Large intestine (tissue), 12 donors: ENCODE data around the gene PTDSS2. TPM values are rescaled to one million over a fixed set of nuclear protein-coding genes. Genes with fewer than 3 reads are reported as not detected.
A peak's percentile ranks its signal among the peaks of the same experiment; 100 is the strongest.
"Not testable (repeated sequence)": the region's sequence is repeated elsewhere in the genome, so short reads cannot be mapped to it uniquely, and the experiment has no call there.

Experiments
- DNase-seq, 2 donors: peaks; one replicate each; pipeline versions ENCODE4 v3.0.0 to v3.0.0-alpha.2; 2013
- H3K27ac ChIP-seq: one replicate; pipeline ENCODE4 v1.5.1; 2013; ENCODE audit warnings: low read length
- H3K27me3 ChIP-seq: 2 replicates; pipeline ENCODE4 v1.6.1; 2013; ENCODE audit warnings: low read length; ENCODE audit not compliant: control insufficient read depth, insufficient read depth
- H3K36me3 ChIP-seq: 2 replicates; pipeline ENCODE4 v1.6.1; 2013; ENCODE audit warnings: low read length; ENCODE audit not compliant: control insufficient read depth, insufficient read depth
- H3K4me1 ChIP-seq: one replicate; pipeline ENCODE4 v1.6.1; 2013; ENCODE audit warnings: low read length; ENCODE audit not compliant: control insufficient read depth, insufficient read depth
- H3K4me3 ChIP-seq: one replicate; pipeline ENCODE4 v1.5.1; 2013; ENCODE audit warnings: low read length
- H3K9me3 ChIP-seq: one replicate; pipeline ENCODE4 v1.6.1; 2013; ENCODE audit warnings: mild to moderate bottlenecking, low read depth, low read length, moderate library complexity; ENCODE audit not compliant: control insufficient read depth
- WGBS: methylation state at CpG from one replicate; pipeline ENCODE4 v1.1.5; 2013; ENCODE audit warnings: low lambda C conversion rate; ENCODE audit not compliant: insufficient coverage; 5-methylcytosine and 5-hydroxymethylcytosine counted together
- long read RNA-seq, 11 donors: transcript quantifications; one replicate each; lab custom pipeline, GENCODE V29; 2026
- polyA plus RNA-seq: library from polyadenylated mRNA; unstranded; fragments of 120-200 nt; gene quantifications from one replicate; pipeline ENCODE4 v1.2.1, GENCODE V29; 2013

Gene PTDSS2
- polyA plus RNA-seq, result 21.1 TPM
- long read RNA-seq, donor 1, partial matches to known transcripts, result 0 of 3 reads
- long read RNA-seq, donor 1, other reads (novel, unspliced or antisense), result 0 of 3 reads
- long read RNA-seq, donor 2, partial matches to known transcripts, result 0 of 4 reads
- long read RNA-seq, donor 2, other reads (novel, unspliced or antisense), result 0 of 4 reads
- long read RNA-seq, donor 3, result 0 reads
- long read RNA-seq, donor 4, result 0 reads
- long read RNA-seq, donor 5, result 0 reads
- long read RNA-seq, donor 6, partial matches to known transcripts, result 0 of 4 reads
- long read RNA-seq, donor 6, other reads (novel, unspliced or antisense), result 0 of 4 reads
- long read RNA-seq, donor 7, partial matches to known transcripts, result 33 of 43 reads
- long read RNA-seq, donor 7, other reads (novel, unspliced or antisense), result 9 of 43 reads
- long read RNA-seq, donor 8, partial matches to known transcripts, result 745 of 779 reads
- long read RNA-seq, donor 8, other reads (novel, unspliced or antisense), result 30 of 779 reads
- long read RNA-seq, donor 9, partial matches to known transcripts, result 0 of 3 reads
- long read RNA-seq, donor 9, other reads (novel, unspliced or antisense), result 0 of 3 reads
- long read RNA-seq, donor 10, partial matches to known transcripts, result 42 of 71 reads
- long read RNA-seq, donor 10, other reads (novel, unspliced or antisense), result 26 of 71 reads
- long read RNA-seq, donor 11, partial matches to known transcripts, result 0 of 2 reads
- long read RNA-seq, donor 11, other reads (novel, unspliced or antisense), result 0 of 2 reads

DNA sequence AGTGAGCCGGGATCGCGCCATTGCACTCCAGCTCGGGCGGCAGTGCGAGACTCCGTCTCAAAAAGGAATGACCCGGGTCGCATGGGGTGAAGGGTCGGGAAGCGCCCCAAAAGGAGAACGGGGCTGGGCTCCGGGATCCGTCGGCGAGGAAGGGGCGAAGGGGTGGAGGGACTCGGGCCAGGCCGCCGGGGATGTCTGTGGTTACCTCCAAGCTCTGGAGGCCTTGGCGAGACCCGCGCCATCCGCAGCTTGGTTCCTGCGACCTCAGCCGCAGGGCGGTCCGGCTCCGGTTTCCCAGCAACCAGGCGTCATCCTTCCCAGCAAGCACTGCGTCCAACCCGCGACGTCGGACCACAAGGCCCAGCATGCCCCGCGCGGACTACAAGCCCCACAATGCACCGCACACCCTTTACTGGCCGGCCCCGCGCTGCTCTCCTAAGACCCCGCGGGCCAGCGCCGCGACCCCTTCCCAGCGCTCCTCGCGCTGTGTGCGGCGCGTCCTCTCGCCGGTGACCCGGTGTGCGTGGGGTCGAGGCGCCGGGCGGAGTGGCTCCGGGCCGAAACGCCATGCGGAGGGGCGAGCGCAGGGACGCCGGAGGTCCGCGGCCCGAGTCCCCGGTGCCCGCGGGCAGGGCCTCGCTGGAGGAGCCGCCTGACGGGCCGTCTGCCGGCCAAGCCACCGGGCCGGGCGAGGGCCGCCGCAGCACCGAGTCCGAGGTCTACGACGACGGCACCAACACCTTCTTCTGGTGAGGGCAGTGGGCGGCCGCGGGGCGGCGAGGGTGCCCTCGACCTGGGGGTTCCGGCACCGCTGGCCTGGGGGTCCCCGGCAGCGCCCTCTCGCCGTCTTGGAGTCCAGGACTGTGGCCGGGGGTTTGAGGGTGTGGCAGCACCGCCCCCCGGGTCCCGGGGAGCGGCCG is at the start of gene PTDSS2:
Gene PTDSS2 (plus strand): TSS at position 391 of the 920 bp plus-strand sequence. CDS start 177 bp downstream, at position 568.
- 0% methylated on average over 1 of the region's 108 CpGs for WGBS
- Histone ChIP-seq H3K27me3 (no peaks in the 10 kb centered on the region), H3K4me3 (peak within 1 kb of the TSS; percentile 66), H3K27ac (peak within 1 kb of the TSS; percentile 98), H3K9me3 (no peaks in the 10 kb centered on the region), H3K4me1 (peaks cover 49% of the 10 kb centered on the region), H3K36me3 (peaks cover 26% of the 10 kb centered on the region)
- peak; percentile 96 for DNase-seq

DNA sequence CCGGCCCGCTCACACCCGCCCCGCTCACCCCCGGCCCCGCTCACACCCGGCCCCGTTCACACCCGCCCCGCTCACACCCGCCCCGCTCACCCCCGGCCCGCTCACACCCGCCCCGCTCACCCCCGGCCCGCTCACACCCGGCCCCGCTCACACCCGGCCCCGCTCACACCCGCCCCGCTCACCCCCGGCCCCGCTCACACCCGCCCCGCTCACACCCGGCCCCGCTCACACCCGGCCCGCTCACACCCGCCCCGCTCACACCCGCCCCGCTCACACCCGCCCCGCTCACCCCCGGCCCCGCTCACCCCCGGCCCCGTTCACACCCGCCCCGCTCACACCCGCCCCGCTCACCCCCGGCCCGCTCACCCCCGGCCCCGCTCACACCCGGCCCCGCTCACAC is 48.9 kb upstream of the PTDSS2 start:
- not testable (repeated sequence) for H3K27ac ChIP-seq, DNase-seq, H3K4me1 ChIP-seq, H3K27me3 ChIP-seq, H3K4me3 ChIP-seq
- no CpG with 5 or more reads among the region's 52 CpGs for WGBS
- peaks cover 43% of the 10 kb centered on the region for H3K36me3 ChIP-seq
- peaks cover 22% of the 10 kb centered on the region for H3K9me3 ChIP-seq

DNA sequence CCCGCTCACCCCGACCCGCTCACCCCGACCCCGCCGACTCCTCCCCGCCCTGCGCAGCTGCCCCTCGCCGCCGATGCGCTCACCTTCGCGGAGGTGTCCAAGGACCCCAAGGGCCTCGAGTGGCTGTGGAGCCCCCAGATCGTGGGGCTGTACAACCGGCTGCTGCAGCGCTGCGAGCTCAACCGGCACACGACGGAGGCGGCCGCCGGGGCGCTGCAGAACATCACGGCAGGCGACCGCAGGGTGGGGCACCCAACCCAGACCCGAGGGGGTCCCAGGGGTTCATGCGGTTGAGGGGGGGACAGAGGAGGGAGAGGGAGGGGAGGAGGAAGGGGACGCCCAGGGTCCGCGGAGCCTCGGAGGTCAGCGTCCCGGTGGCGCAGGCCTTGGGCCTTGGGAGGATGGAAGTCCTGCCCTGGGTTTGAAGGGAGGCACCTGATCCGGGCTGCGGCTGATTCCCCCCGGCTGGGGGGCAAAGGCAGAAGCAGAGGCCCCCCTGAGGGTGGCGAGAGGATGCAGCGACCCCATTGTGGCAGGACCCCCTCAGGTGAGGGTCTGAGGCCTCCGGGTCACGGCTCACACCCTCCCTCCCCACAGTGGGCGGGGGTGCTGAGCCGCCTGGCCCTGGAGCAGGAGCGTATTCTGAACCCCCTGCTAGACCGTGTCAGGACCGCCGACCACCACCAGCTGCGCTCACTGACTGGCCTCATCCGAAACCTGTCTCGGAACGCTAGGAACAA is 46.9 kb upstream of the PTDSS2 start:
- Histone ChIP-seq H3K36me3 (peaks cover 45% of the 10 kb centered on the region), H3K4me3 (no peak overlapping the region), H3K9me3 (peaks cover 18% of the 10 kb centered on the region), H3K27me3 (peaks cover 7% of the 10 kb centered on the region), H3K27ac (no peak overlapping the region), H3K4me1 (peaks cover 11% of the 10 kb centered on the region)
- no peak for DNase-seq
- no CpG with 5 or more reads among the region's 55 CpGs for WGBS

DNA sequence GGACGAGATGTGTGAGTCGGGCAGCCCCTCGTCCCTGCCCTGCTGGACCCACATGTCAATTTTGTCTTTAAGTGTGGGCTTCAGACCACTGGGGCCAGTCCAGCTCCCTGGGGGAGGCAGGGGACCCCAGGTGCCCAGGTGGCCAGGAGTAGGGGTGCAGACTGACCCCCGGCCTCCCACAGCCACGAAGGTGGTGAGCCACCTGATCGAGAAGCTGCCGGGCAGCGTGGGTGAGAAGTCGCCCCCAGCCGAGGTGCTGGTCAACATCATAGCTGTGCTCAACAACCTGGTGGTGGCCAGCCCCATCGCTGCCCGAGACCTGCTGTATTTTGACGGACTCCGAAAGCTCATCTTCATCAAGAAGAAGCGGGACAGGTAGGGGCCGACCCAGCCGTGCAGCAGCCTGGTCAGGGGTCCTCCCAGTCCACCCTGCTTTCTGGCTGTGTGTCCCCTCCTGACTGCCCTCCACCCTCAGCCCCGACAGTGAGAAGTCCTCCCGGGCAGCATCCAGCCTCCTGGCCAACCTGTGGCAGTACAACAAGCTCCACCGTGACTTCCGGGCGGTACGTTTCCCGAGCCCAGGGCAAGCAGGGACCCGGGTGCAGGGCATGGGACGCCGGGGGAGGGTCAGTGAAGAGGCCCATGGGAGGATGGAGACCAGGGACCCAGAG is 46.2 kb upstream of the PTDSS2 start:
- Histone ChIP-seq H3K4me1 (peaks cover 11% of the 10 kb centered on the region), H3K9me3 (peaks cover 18% of the 10 kb centered on the region), H3K27me3 (peaks cover 7% of the 10 kb centered on the region), H3K27ac (no peak overlapping the region), H3K4me3 (no peak overlapping the region), H3K36me3 (peaks cover 46% of the 10 kb centered on the region)
- whole genome bisulfite sequencing, result no CpG with 5 or more reads among the region's 27 CpGs
- DNase-seq, result no peak

DNA sequence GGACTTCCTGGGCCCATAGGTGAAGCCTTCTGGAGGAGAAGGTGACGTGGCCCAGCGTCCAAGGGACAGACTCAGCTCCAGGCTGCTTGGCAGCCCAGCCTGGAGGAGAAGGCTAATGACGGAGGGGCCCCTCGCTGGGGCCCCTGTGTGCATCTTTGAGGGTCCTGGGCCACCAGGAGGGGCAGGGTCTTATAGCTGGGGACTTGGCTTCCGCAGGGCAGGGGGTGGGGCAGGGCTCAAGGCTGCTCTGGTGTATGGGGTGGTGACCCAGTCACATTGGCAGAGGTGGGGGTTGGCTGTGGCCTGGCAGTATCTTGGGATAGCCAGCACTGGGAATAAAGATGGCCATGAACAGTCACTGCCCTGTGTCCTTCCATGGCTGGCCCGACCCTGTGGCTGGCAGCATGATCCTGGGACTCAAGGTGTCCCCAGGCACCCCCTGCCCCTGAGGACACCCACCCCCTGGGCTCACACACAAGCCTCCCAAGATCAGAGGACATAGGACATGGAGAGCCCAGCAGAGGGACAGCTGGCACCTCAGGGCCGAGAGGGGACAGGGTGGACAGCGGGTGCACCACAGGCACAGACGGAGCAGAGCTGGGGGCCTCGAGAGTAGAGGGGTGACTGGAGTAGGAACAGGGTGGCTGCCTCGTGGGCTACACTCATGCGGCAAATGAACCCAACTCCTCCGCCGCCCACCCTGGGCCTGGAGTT is 45.4 kb upstream of the PTDSS2 start:
- peaks cover 15% of the 10 kb centered on the region for H3K9me3 ChIP-seq
- no peak overlapping the region for H3K4me3 ChIP-seq
- no peak overlapping the region for H3K27ac ChIP-seq
- peaks cover 43% of the 10 kb centered on the region for H3K36me3 ChIP-seq
- peaks cover 6% of the 10 kb centered on the region for H3K27me3 ChIP-seq
- no CpG with 5 or more reads among the region's 14 CpGs for WGBS
- no peak for DNase-seq
- peaks cover 11% of the 10 kb centered on the region for H3K4me1 ChIP-seq

DNA sequence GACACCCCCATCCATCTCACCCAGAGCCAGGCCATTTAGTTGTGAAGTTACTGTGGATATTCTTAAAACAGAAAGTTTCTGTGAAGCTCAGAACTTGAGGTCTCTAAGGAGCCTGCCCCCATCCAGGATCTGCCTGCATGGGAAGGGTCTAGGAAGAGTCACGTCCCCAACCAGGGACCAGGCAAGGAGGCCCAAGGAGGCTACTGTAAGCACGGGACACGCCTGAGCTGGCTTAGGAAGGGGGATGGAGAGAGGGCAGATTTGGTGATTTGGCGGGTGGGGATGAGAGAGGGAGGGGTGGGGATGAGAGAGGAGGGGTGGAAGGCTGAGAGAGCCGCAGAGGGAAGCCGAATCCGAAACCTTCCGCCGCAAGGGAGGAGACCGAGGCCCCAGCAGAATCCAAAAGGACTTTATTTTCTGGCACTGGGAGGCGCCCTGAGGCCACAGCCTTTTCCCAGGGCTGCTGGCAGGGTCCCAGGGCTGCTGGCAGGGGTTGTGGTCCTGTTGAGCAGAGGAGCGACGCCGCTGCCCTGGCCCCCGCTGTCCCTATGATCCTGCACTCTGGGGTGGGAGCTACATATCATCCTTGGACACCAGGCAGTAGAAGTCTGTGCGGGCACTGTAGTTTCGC is 44.6 kb upstream of the PTDSS2 start:
- H3K4me3 ChIP-seq, result no peak overlapping the region
- peaks cover 37% of the 10 kb centered on the region for H3K36me3 ChIP-seq
- peaks cover 11% of the 10 kb centered on the region for H3K4me1 ChIP-seq
- no peak overlapping the region for H3K27ac ChIP-seq
- WGBS, result no CpG with 5 or more reads among the region's 17 CpGs
- no peak for DNase-seq
- peaks cover 3% of the 10 kb centered on the region for H3K27me3 ChIP-seq
- peaks cover 9% of the 10 kb centered on the region for H3K9me3 ChIP-seq

DNA sequence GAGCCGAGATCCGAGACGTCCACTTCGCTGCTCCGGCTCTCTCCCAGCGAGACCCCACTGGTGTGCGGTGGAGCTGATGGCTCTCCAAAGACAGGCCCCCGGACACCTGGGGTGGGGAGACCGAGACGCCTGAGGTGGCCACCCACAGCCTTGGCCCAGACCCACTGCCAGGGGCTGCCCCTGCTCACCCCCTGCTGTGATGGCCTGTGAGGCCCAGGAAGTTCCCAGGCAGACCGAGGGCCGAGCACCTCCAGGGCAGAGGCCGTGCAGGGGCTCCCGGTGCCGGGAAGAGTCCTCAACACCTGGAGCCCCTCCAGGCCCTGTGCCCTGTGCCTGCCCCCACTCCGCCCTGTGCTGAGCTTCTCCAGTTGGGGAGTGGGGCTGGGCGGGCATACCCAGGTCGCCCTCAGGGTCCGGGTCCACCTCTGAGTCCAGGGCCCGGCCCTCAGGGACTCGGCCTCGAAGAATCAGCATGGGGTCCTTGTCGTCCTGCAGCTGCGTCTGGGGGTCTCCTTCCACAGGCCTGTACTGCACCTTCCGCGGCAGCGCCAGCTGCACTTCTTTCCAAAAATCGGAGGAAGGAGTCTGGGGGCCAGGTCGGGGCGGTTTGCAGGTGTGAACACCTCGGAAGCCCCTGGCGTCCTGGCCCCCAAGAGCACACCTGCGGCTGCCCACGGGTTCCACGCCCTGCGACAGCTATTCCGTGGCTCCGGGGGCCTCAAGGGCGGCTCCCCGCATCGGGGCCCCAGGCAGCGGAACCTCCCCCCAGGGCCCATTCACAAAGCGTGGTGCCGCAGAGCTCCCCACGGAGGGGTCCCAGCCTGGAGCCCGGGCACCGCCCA is 43.9 kb upstream of the PTDSS2 start:
- Histone ChIP-seq H3K4me3 (peak overlapping the region; percentile 43), H3K4me1 (peaks cover 11% of the 10 kb centered on the region), H3K36me3 (peaks cover 37% of the 10 kb centered on the region), H3K27ac (peak overlapping the region; percentile 68), H3K27me3 (peaks cover 3% of the 10 kb centered on the region), H3K9me3 (peaks cover 9% of the 10 kb centered on the region)
- DNase-seq, result no peak
- WGBS, result no CpG with 5 or more reads among the region's 47 CpGs
